ENCODE data around the gene ADGRL1. TPM values are rescaled to one million over a fixed set of nuclear protein-coding genes. Genes with fewer than 3 reads are reported as not detected.
"Not testable (repeated sequence)": the region's sequence is repeated elsewhere in the genome, so short reads cannot be mapped to it uniquely, and the experiment has no call there.

Gene ADGRL1
- polyA plus RNA-seq, 5 donors, result 26.0 to 44.9 (median 32.7) TPM

- no peak for DNase-seq
Observed at GRCh38 chr19:14162871-14163297, 43.1 kb downstream of the ADGRL1 start.

GRCh38 chr19:14161305-14161704 lies 44.7 kb downstream of the ADGRL1 start:
- no peak for DNase-seq

- no peak for DNase-seq
Observed at GRCh38 chr19:14160017-14160703, 45.8 kb downstream of the ADGRL1 start.

- no peak for DNase-seq
Observed at GRCh38 chr19:14159059-14159458, 46.9 kb downstream of the ADGRL1 start.

- no peak for DNase-seq
Observed at GRCh38 chr19:14158276-14159023, 47.5 kb downstream of the ADGRL1 start.

GRCh38 chr19:14156971-14157717 lies 48.8 kb downstream of the ADGRL1 start:
- no peak for DNase-seq

GRCh38 chr19:14156122-14156521 lies 49.8 kb downstream of the ADGRL1 start:
- no peak for DNase-seq

GRCh38 chr19:14155371-14155770 lies 50.6 kb downstream of the ADGRL1 start:
- no peak for DNase-seq

GRCh38 chr19:14152713-14153112 lies 53.3 kb downstream of the ADGRL1 start:
- no peak for DNase-seq

GRCh38 chr19:14150770-14151661 lies 55.0 kb downstream of the ADGRL1 start:
- no peak for DNase-seq

- no peak for DNase-seq
Observed at GRCh38 chr19:14150041-14150769, 55.8 kb downstream of the ADGRL1 start.

- peak; percentile 93 to 95 for DNase-seq
Observed at GRCh38 chr19:14149509-14149994, 56.4 kb downstream of the ADGRL1 start.

GRCh38 chr19:14148751-14149410 lies 57.1 kb downstream of the ADGRL1 start:
- DNase-seq, result no peak

GRCh38 chr19:14147797-14148605 lies 58.0 kb downstream of the ADGRL1 start:
- DNase-seq, result peak; percentile 75 to 83

- DNase-seq, result no peak
Observed at GRCh38 chr19:14146789-14147216, 59.2 kb downstream of the ADGRL1 start.

GRCh38 chr19:14146169-14146568 lies 59.8 kb downstream of the ADGRL1 start:
- not testable (repeated sequence) for DNase-seq

GRCh38 chr19:14145381-14145780 lies 60.6 kb downstream of the ADGRL1 start:
- DNase-seq, result no peak

GRCh38 chr19:14142262-14143190 lies 63.4 kb downstream of the ADGRL1 start:
- DNase-seq, result no peak

Data from right lung (tissue), 5 donors.